Transverse colon (tissue), 4 donors: ENCODE data around the gene TAMALIN. TPM values are rescaled to one million over a fixed set of nuclear protein-coding genes. Genes with fewer than 3 reads are reported as not detected.

ENCODE experiments used
- small RNA-seq, 4 donors: library from RNA; depleted of rRNA; stranded (forward); fragments of <200 nt; gene quantifications; one replicate each; pipeline ENCODE3, GENCODE V24; 2016
- total RNA-seq, 4 donors: library from RNA; depleted of rRNA; stranded (reverse); fragments of >200 nt; gene quantifications; one replicate each; pipeline ENCODE4 v1.1.0, GENCODE V29; 2016

The TAMALIN gene
- total RNA-seq, 4 donors from 2014 or later: 5.9 to 20.6 (median 9.7) TPM

Small RNA genes within 50 kb of the gene (small RNA-seq; reads per million reads assigned to genes)
- gene RNU6-574P: 0 reads per million in 4 donors

Other genes with a start within 250 kb of the TAMALIN start
- gene FIGNL2, start 158.2 kb upstream of the TAMALIN start, total RNA-seq: not detected
- not detected for gene ANKRD33, start 118.8 kb upstream of the TAMALIN start, total RNA-seq
- 100 to 1,000 TPM; 115 to 440 (median 137) TPM for gene ACVRL1, start 99.4 kb upstream of the TAMALIN start, total RNA-seq
- 10 to 100 TPM; 22.5 to 96.9 (median 68.7) TPM for gene ACVR1B, start 55.2 kb upstream of the TAMALIN start, total RNA-seq
- 100 to 1,000 TPM in 1 of 4 donors, 10 to 100 TPM in 3; 50.7 to 102 (median 76.9) TPM for gene NR4A1, start 44.5 kb downstream of the TAMALIN start, total RNA-seq
- gene ATG101, start 63.0 kb downstream of the TAMALIN start, total RNA-seq: 10 to 100 TPM; 15.7 to 64.1 (median 51.6) TPM
- gene SMIM41, start 72.8 kb downstream of the TAMALIN start, total RNA-seq: 1 to 10 TPM in 1 of 4 donors, under 1 TPM in 2, not detected in 1; 0.64 to 1.5 (median 0.80) TPM
- gene KRT80, start 185.1 kb downstream of the TAMALIN start, total RNA-seq: under 1 TPM in 1 of 4 donors, not detected in 3; 0.14 TPM
- 1 to 10 TPM in 1 of 4 donors, under 1 TPM in 2, not detected in 1; 0.75 to 1.6 (median 0.95) TPM for gene KRT7, start 226.3 kb downstream of the TAMALIN start, total RNA-seq